DMS53 treated with DMSO at 0.1 percent for 48 hours (cell line): ENCODE data around the gene CRISPLD2.
A peak's percentile ranks its signal among the peaks of the same experiment; 100 is the strongest.

Experiments used
- DNase-seq: peaks from one replicate; lab custom pipeline; 2025; ENCODE audit not compliant: unreplicated experiment; lab: John Stamatoyannopoulos, UW

The CRISPLD2 gene

GRCh38 chr16:84879569-84880487 is 60.0 kb downstream of the CRISPLD2 start:
- DNase-seq = no peak

- no peak for DNase-seq
Measured at GRCh38 chr16:84881702-84882521, 62.1 kb downstream of the CRISPLD2 start.

- DNase-seq = no peak
Measured at GRCh38 chr16:84883301-84883700, 63.5 kb downstream of the CRISPLD2 start.

GRCh38 chr16:84884246-84884595 is 64.4 kb downstream of the CRISPLD2 start:
- no peak for DNase-seq

- no peak for DNase-seq
Measured at GRCh38 chr16:84884596-84885341, 65.0 kb downstream of the CRISPLD2 start.

- DNase-seq = no peak
Measured at GRCh38 chr16:84885342-84885910, 65.6 kb downstream of the CRISPLD2 start.

GRCh38 chr16:84886497-84887090 is 66.8 kb downstream of the CRISPLD2 start:
- DNase-seq = no peak

- DNase-seq = no peak
Measured at GRCh38 chr16:84887207-84887606, 67.4 kb downstream of the CRISPLD2 start.

GRCh38 chr16:84888450-84888849 is 68.7 kb downstream of the CRISPLD2 start:
- no peak for DNase-seq

- no peak for DNase-seq
Measured at GRCh38 chr16:84889066-84889465, 69.3 kb downstream of the CRISPLD2 start.

GRCh38 chr16:84890427-84890826 is 70.6 kb downstream of the CRISPLD2 start:
- no peak for DNase-seq

GRCh38 chr16:84891149-84891795 is 71.5 kb downstream of the CRISPLD2 start:
- DNase-seq = no peak

GRCh38 chr16:84892097-84892496 is 72.3 kb downstream of the CRISPLD2 start:
- DNase-seq = no peak

GRCh38 chr16:84893467-84893848 is 73.7 kb downstream of the CRISPLD2 start:
- no peak for DNase-seq

GRCh38 chr16:84893849-84894599 is 74.2 kb downstream of the CRISPLD2 start:
- peak; percentile 88 for DNase-seq

GRCh38 chr16:84895016-84895415 is 75.2 kb downstream of the CRISPLD2 start:
- DNase-seq = no peak

GRCh38 chr16:84896847-84897246 is 77.1 kb downstream of the CRISPLD2 start:
- no peak for DNase-seq

- no peak for DNase-seq
Measured at GRCh38 chr16:84897911-84898377, 78.2 kb downstream of the CRISPLD2 start.

GRCh38 chr16:84898447-84898846 is 78.7 kb downstream of the CRISPLD2 start:
- DNase-seq = no peak
